Inflammatory macrophage (primary cell): Measurements from ENCODE around the gene CDC42.
"Not testable (repeated sequence)": the region's sequence is repeated elsewhere in the genome, so short reads cannot be mapped to it uniquely, and the experiment has no call there.

Experiments
- DNase-seq, 2 donors: peaks; one replicate each; pipeline ENCODE4 v3.0.0-alpha.2; 2020 to 2022

The CDC42 gene

GRCh38 chr1:22076346-22076745, 23.8 kb downstream of the CDC42 start:
- no peak for DNase-seq

GRCh38 chr1:22077728-22078127, 25.2 kb downstream of the CDC42 start:
- DNase-seq, result peak in 1 of 2 donors; percentile 44

- DNase-seq, result no peak
Measured at GRCh38 chr1:22078133-22078532, 25.6 kb downstream of the CDC42 start.

DNA sequence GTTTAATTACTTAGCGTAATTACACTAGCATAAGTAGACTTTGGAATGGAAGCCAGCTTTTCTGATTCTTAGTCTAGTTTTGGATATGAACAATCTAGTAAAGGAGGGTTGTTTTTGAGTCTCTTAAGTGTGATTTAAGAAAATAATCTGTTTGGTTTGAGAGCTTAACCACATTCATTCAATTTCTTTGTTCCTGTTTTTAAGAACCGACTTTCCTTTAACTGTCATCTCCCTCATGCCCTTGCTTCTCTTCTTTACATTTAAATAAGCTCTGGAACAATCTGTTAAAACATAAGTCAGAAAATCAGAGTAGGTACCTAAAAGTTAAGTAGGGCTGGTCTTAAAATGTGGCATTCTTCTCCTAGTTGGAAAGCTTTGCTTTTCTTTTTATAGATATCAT, 27.7 kb downstream of the CDC42 start:
- no peak for DNase-seq

DNA sequence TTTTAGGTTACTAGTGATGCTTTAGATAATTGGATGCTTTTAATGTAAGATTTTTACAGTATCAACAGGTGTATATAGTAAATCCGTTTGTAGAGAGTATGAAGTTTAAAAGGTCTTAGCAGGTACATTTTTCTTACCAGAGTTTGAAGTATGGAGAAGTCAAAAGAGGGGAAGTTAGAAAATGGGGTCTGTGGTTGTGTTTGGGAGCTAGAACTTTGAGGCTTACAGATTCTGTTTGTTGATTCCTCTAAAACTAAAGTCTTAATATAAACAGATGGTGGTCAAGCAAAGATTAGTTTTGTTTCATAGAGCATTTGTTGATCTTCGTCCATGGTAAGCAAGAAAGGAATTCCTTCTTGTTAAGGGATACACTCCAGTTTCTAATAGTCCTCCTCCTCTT, 35.8 kb downstream of the CDC42 start:
- DNase-seq, result no peak

DNA sequence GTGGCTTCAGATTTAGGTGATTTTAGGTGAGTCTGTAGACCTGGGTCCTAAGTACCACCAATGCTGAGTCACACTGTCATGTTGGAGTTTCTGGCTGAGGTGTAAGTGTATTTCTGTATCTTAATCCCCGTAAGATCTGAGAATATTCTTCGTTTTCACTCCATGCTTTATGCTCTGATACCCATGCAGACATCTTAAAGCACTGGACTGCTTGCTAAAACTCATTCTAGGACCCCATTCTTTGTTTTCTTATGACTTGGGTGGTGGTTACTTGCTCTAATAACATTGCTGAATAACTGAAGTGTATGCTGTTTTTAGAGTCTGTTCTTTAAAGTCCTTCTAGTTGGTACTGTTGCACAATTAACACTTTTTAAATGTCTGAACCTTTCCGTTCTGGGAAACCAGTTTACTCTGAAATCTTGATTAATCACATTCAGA, 36.6 kb downstream of the CDC42 start:
- no peak for DNase-seq

GRCh38 chr1:22089787-22090186, 37.3 kb downstream of the CDC42 start:
- no peak for DNase-seq

GRCh38 chr1:22090867-22091266, 38.4 kb downstream of the CDC42 start:
- peak; percentile 53 to 61 for DNase-seq

DNA sequence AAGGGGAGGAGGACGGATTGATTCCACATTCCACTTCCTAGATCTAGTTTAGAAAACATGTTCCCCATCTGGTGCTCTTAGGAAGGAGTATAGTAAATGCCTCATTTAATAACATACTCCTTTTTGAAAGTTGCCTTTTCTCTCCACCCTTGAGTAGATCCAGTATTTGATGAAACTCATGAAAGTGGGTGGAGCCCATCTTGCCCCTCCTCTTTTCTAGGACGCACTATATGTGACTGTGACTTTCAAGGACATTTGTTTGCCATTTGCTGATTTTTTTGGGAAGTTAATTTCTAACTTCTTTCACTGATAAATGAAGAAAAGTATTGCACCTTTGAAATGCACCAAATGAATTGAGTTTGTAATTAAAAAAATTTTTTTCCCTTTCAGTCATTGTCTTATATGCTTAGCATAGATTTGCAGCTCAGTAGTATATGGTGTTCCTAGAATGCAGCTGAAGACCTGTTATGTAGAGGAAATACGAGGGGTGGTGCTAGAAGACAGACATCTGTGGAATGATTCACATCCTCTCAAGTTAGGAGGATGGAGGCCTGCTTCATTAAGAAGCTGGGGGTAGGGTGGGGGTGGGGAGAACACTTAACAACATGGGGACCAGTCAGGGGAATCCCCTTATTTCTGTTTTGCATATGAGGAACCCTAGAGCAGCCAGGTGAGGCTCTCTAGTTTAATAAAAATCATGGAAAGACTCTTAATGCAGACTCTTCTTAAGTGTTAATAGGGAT, 39.7 kb downstream of the CDC42 start:
- DNase-seq, result not testable (repeated sequence)

- no peak for DNase-seq
Measured at GRCh38 chr1:22093513-22093912, 41.0 kb downstream of the CDC42 start.

DNA sequence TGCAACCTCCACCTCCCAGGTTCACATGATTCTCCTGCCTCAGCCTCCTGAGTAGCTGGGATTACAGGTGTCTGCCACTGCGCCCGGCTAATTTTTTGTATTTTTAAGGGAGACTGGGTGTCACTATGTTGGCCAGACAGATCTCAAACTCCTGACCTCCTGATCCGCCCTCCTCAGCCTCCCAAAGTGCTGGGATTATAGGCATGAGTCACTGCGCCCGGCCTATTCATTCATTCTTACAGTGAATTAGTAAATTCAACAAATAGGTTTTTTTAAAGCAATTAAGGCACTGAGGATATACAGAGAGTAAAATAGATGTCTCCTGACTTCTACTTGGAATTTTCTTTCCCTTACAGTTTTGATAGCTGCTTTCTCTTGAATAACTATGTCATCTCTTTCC, 43.5 kb downstream of the CDC42 start:
- DNase-seq, result no peak

- no peak for DNase-seq
Measured at GRCh38 chr1:22096463-22096862, 44.0 kb downstream of the CDC42 start.

DNA sequence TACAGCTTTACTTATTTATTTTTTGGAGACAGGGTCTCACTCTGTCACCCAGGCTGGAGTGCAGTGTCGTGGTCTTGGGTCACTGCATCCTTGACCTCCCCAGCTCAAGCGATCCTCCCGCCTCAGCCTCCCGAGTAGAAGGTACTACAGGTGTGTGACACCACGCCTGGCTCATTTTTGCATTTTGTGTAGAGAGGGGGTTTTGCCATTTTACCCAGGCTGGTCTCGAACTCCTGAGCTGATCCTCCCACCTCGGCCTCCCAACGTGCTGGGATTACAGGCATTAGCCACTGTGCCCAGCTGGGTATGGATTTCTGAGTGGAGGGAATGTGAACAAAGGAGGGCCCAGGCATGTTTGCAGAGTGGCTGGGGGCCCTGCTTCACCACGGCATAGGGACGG, 46.2 kb downstream of the CDC42 start:
- DNase-seq, result no peak

DNA sequence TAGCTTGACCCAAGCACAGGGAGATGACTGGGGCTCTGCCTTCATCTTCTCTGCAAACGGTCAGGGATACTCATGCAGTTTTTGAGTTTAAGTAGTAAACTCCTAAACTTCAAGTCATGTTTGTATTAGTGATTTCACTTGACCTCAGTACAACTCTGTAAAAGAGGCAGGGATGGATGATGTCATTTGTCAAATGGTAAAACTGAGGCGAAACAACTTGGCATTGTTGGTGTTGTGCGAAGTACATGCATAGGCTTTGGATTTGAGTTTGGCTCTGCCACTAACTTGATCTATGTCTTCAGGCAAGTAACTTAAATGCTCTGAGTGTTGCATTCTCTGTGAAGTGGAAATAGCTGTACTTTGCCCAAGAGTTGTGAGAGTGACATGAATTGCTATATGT, 47.7 kb downstream of the CDC42 start:
- DNase-seq, result no peak

GRCh38 chr1:22101199-22101598, 48.7 kb downstream of the CDC42 start:
- DNase-seq, result no peak

DNA sequence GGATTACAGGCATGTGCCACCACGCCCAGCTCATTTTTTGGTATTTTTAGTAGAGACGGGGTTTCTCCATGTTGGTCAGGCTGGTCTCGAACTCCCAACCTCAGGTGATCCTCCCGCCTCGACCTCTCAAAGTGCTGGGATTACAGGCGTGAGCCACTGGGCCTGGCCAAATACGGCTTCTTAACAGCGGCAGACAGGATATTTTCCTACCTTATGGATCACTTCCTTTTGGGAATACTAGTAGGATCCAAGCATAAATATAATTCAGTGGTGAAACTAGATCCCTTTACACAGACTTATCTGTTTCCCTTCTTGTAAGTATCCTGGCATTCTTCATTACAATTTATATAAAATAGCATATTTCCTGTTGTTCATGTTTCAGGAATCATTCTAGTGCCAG, 49.5 kb downstream of the CDC42 start:
- DNase-seq, result no peak

GRCh38 chr1:22102746-22103145, 50.2 kb downstream of the CDC42 start:
- no peak for DNase-seq

DNA sequence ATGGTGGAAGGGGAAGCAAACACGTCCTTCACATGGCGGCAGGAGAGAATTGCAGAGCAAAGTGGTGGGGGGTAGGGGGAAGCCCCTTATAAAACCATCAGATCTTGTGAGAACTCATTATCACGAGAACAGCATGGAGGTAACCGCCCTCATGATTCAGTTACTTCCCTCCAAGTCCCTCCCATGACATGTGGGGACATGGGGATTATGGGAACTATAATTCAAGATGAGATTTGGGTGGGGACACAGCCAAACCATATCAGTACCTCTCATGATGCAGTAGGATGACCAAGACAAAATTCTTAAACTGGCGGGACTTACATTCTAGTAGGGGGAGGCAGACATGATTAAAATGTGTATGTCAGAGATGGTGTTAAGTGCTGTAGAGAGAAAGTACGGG, 51.6 kb downstream of the CDC42 start:
- no peak for DNase-seq

DNA sequence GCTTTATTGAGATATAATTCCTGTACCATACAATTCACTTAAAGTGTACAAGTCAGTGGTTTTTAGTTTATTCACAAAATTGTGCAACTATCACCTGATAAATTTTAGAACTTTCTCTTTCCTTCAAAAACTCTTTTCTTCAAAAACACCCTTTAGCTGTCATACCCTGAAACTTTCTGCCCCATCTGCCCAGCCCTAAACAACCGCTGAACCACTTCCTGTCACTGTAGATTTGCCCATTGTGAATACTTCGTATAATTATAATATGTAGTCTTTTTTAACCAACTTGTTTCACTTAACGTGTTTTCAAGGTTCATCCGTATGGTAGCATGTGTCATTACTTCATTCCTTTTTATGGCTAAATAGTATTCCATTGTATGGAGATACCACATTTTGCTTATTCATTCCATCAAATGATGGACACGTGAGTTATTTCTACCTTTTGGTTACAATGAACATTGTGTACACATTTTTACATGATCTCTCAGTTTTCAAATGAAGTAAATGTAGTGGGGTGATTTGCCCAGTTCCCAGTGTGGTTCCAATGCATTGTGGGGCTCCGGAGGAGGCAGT, 52.4 kb downstream of the CDC42 start:
- DNase-seq, result no peak

GRCh38 chr1:22105611-22106207, 53.2 kb downstream of the CDC42 start:
- peak; percentile 45 to 48 for DNase-seq

- no peak for DNase-seq
Measured at GRCh38 chr1:22107126-22107525, 54.6 kb downstream of the CDC42 start.

- no peak for DNase-seq
Measured at GRCh38 chr1:22108339-22109105, 56.0 kb downstream of the CDC42 start.

- DNase-seq, result no peak
Measured at GRCh38 chr1:22110016-22110415, 57.5 kb downstream of the CDC42 start.
